ENCODE measurements around the gene NEUROD2. TPM values are rescaled to one million over a fixed set of nuclear protein-coding genes. Genes with fewer than 3 reads are reported as not detected.

The NEUROD2 gene
- total RNA-seq, 1 donor from 2014 or later: not detected

DNA sequence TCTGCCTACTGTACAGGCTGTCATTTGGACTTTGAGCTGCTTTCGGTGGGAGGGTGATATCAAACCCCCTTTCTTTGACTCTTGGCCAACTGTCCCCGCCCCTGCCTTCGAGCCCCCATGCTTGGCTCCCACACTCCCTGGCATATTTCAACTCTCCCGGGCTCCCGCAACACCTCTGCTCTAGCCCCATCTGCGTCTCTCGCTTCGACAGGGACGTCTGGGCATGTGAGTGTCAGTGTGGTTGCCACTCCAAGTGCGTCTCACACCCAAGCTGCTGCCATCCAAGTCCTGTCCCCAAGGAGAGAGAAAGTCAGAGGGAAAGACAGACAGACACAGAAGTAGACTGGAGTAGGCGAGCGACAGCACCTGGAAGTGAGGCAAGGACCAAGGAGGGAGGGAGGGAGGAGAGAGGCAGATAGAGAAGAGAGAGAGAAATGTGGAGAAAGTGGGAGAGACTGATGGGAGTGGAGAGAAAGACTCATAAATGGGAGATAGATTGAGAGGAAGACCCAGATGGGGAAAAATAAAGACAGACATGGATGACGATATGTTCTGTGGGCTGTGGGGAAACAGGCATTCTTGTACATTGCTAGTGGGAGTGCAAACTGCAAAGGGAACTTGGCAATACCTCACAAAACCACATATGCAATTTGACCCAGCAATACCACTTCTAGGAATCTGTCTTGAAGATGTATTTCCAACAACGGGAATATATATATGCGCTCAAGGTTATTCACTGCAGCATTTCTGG lies 41.1 kb upstream of the NEUROD2 start:
- H2AFZ ChIP-seq (replicated peaks): no peak overlapping the region

DNA sequence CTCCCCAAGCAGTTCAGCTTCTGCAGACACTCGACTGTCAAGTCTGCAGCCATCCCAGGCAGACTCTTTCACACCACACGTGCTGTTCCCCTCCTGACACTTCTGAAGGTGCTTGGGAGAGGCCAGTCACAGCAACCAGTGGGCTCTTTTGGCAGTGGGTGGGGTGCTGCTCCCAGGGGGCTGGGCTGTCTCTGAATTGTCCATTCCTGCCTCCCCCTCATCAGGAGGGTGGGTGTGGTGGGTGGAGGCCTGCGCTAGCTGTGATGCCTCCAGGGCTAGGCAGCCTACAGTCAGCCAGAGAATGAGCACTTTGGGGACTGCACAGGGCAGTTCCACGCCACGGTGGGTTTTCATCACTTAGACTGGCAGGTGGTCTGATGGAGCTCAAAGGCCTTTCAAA lies 39.5 kb upstream of the NEUROD2 start:
- no peak overlapping the region for H3K4me3 Mint-ChIP-seq
- TF ChIP-seq, protein P1, sequence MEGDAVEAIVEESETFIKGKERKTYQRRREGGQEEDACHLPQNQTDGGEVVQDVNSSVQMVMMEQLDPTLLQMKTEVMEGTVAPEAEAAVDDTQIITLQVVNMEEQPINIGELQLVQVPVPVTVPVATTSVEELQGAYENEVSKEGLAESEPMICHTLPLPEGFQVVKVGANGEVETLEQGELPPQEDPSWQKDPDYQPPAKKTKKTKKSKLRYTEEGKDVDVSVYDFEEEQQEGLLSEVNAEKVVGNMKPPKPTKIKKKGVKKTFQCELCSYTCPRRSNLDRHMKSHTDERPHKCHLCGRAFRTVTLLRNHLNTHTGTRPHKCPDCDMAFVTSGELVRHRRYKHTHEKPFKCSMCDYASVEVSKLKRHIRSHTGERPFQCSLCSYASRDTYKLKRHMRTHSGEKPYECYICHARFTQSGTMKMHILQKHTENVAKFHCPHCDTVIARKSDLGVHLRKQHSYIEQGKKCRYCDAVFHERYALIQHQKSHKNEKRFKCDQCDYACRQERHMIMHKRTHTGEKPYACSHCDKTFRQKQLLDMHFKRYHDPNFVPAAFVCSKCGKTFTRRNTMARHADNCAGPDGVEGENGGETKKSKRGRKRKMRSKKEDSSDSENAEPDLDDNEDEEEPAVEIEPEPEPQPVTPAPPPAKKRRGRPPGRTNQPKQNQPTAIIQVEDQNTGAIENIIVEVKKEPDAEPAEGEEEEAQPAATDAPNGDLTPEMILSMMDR (IDR thresholded peaks at IDR 0.05): no peak
- TF ChIP-seq EZH2 (IDR thresholded peaks at IDR 0.05) (no peak), EZH2phosphoT487 (IDR thresholded peaks at IDR 0.05) (no peak)
- Histone ChIP-seq H3K4me1 (peaks cover 19% of the 10 kb centered on the region), H3K9ac (no peak overlapping the region), H3K27ac (no peak overlapping the region), H3K36me3 (no peaks in the 10 kb centered on the region), H3K79me2 (ENCODE audit: low read depth) (peaks cover 41% of the 10 kb centered on the region), H4K20me1 (ENCODE audit: low read depth) (peaks cover 38% of the 10 kb centered on the region), H3F3A (ENCODE audit: low read depth) (peaks cover 22% of the 10 kb centered on the region), H2AFZ (replicated peaks) (no peak overlapping the region), H3K4me3 (no peak overlapping the region), H3K4me2 (no peak overlapping the region), H3K27me3 (no peaks in the 10 kb centered on the region), H3K9me3 (ENCODE audit: low read depth) (no peaks in the 10 kb centered on the region)
- peaks cover 44% of the 10 kb centered on the region for H3K4me1 Mint-ChIP-seq
- H3K9me3 Mint-ChIP-seq: no peaks in the 10 kb centered on the region
- DNase-seq (ENCODE audit: low spot score): no peak
- H3K36me3 Mint-ChIP-seq: peaks cover 9% of the 10 kb centered on the region
- no peak overlapping the region for H3K27ac Mint-ChIP-seq
- H3K27me3 Mint-ChIP-seq (ENCODE audit: insufficient read depth, low read depth): peaks cover 3% of the 10 kb centered on the region

More for the DNA sequence above, 41.1 kb upstream of the NEUROD2 start:
- Histone ChIP-seq H3K27ac (no peak overlapping the region), H3K27me3 (no peaks in the 10 kb centered on the region), H3K4me2 (no peak overlapping the region), H4K20me1 (ENCODE audit: low read depth) (peaks cover 30% of the 10 kb centered on the region), H3F3A (ENCODE audit: low read depth) (peaks cover 36% of the 10 kb centered on the region), H3K9me3 (ENCODE audit: low read depth) (no peaks in the 10 kb centered on the region), H3K79me2 (ENCODE audit: low read depth) (peaks cover 32% of the 10 kb centered on the region), H3K36me3 (no peaks in the 10 kb centered on the region), H3K4me1 (peaks cover 34% of the 10 kb centered on the region), H3K4me3 (no peak overlapping the region), H3K9ac (no peak overlapping the region)
- no peaks in the 10 kb centered on the region for H3K27me3 Mint-ChIP-seq (ENCODE audit: insufficient read depth, low read depth)
- peaks cover 51% of the 10 kb centered on the region for H3K4me1 Mint-ChIP-seq
- TF ChIP-seq, protein P1 (IDR thresholded peaks at IDR 0.05): no peak
- no peak for TF ChIP-seq EZH2 (IDR thresholded peaks at IDR 0.05)
- TF ChIP-seq EZH2phosphoT487 (IDR thresholded peaks at IDR 0.05): no peak
- DNase-seq (ENCODE audit: low spot score): no peak
- H3K36me3 Mint-ChIP-seq: peaks cover 7% of the 10 kb centered on the region
- no peak overlapping the region for H3K27ac Mint-ChIP-seq
- H3K9me3 Mint-ChIP-seq: no peaks in the 10 kb centered on the region
- H3K4me3 Mint-ChIP-seq: no peak overlapping the region

DNA sequence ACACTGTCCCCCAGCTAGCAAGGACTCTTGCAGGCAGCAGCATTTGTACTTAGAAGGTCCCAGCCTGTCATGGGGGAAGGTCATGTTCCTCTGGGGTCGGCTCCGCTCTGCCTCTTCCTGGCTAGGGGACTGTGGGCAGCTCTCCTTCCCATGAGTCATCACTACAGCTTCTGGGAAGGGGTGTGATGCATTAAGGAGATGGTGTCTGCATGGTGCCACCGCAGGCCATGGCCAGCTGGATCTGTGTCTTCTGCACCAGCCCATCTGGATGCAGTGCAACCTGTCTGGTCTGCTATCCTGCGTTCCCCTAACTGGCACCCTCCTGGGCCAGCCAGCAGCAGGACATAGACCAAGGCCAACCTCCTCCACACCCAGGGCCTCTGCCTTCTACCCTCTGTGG lies 35.6 kb upstream of the NEUROD2 start:
- peaks cover 42% of the 10 kb centered on the region for H3K4me1 Mint-ChIP-seq
- no peak overlapping the region for H3K27ac Mint-ChIP-seq
- H3K4me3 Mint-ChIP-seq: no peak overlapping the region
- Histone ChIP-seq H2AFZ (replicated peaks) (no peak overlapping the region), H4K20me1 (ENCODE audit: low read depth) (peaks cover 75% of the 10 kb centered on the region), H3K27ac (no peak overlapping the region), H3K9me3 (ENCODE audit: low read depth) (no peaks in the 10 kb centered on the region), H3K4me3 (no peak overlapping the region), H3K4me1 (peaks cover 32% of the 10 kb centered on the region), H3K27me3 (no peaks in the 10 kb centered on the region), H3K79me2 (ENCODE audit: low read depth) (peaks cover 73% of the 10 kb centered on the region), H3F3A (ENCODE audit: low read depth) (peaks cover 12% of the 10 kb centered on the region), H3K9ac (no peak overlapping the region), H3K36me3 (no peaks in the 10 kb centered on the region), H3K4me2 (no peak overlapping the region)
- TF ChIP-seq EZH2 (IDR thresholded peaks at IDR 0.05): no peak
- TF ChIP-seq, protein P1 (IDR thresholded peaks at IDR 0.05): no peak
- no peak for DNase-seq (ENCODE audit: low spot score)
- H3K36me3 Mint-ChIP-seq: peaks cover 2% of the 10 kb centered on the region
- H3K27me3 Mint-ChIP-seq (ENCODE audit: insufficient read depth, low read depth): peaks cover 5% of the 10 kb centered on the region
- no peaks in the 10 kb centered on the region for H3K9me3 Mint-ChIP-seq

All from neural progenitor cell (in vitro differentiated cells).